NCI-H2171 (cell line): Measurements from ENCODE around the gene LRP8.
A peak's percentile ranks its signal among the peaks of the same experiment; 100 is the strongest.

Source experiments
- DNase-seq: peaks from one replicate; lab custom pipeline; 2025; lab: John Stamatoyannopoulos, UW

LRP8 gene

GRCh38 chr1:53321776-53322602, 5.9 kb downstream of the LRP8 start:
- DNase-seq = no peak

DNA sequence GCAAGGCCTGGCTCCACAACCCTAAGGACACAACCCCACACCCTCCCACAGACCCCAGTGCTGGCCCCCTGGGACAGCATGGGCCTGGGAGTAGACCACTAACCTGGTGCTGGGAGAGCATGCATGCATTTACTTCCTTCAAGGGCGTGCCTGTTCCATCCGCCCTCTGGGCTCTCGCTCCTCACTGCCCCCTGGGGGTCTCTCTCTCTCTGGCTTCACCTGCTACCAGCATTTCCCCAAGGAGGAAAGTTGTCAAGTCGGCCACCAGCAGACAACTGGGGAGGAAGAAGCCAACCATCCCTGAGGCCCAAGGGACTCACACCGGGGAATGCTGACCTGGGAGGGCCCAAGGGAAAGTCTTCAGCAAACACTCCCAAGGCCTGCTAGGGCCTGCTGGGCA, 6.5 kb downstream of the LRP8 start:
- DNase-seq = no peak

DNA sequence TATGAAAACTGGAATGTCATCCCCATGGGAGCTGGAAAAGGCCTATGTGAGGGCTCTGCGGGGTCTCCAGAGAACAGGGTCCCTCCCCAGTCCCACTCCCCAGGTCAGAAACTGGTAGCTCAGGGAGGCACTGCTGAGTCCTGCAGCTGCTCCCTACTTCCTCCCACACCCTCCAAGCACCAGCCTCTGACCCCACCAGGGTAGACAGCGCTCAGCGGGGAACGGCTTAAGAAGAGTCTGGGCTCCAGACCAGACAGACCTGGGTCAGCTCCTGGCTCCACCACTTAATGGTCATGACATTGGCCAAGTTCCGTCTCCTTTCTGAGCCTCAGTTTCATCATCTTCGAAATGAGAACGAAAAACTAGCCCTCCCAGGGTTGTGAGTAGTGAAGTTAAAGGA, 7.2 kb downstream of the LRP8 start:
- DNase-seq = no peak

DNA sequence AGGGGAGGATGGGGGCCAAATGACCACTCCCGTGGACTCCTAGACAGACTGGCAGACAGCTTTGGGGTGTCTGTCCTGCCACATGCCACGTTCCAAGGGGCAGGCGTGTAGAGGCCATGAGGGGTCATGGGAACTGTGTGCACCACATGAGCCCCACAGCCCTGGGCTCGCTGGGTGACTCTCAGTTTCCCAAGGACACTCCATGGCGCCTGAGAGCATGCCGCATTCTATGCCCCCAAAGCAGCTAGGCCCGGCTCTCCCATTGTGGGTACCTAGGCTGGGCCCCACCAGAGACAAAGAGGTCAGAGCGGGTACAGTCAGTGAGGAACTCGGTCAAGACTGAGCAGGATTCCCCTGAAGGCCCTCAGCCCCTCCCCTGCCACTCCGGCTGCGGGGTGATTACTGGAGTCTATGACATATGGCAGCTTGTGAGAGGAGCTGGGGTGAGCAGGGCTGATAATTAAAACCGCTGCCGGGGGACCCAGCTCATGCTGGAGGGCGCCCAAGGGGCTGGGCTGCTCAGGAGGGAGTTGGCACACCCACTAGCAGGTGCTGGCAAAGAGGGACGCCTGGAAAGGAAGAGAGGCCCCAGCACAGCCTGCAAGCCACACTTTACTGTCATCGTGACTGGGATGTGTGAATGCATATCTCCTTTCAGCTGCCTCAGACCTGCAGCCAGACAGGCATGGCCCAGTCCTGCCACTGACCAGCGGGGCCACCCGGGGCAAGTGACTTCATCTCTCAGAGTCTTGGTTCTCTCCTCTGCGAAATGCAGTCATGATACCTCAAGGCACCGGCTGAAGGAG, 8.4 kb downstream of the LRP8 start:
- DNase-seq = peak; percentile 94

- DNase-seq = no peak
Observed at GRCh38 chr1:53317646-53318539, 10.0 kb downstream of the LRP8 start.

- DNase-seq = peak; percentile 53
Observed at GRCh38 chr1:53316766-53317581, 10.9 kb downstream of the LRP8 start.

GRCh38 chr1:53316424-53316765, 11.5 kb downstream of the LRP8 start:
- no peak for DNase-seq

GRCh38 chr1:53315456-53316423, 12.1 kb downstream of the LRP8 start:
- DNase-seq = no peak

DNA sequence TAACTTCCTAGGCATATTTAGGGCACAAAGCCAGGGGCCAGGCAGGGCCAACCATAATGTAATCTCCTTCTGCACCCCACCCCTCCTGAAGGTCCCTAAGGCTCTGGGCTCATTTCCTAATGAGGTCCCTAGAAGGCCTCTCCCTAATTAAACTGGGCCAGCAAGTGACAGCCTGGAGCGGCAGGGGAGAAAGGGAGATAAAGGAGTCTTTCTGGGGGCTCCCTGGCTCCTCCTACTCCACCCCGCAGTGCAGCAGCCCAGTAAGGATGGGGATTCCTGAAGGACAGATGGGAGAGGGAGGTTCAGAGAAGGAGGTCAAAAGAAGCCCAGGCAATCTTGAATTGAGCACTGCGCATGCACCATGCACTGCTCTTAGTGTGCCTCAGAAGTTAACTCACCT, 12.8 kb downstream of the LRP8 start:
- no peak for DNase-seq

DNA sequence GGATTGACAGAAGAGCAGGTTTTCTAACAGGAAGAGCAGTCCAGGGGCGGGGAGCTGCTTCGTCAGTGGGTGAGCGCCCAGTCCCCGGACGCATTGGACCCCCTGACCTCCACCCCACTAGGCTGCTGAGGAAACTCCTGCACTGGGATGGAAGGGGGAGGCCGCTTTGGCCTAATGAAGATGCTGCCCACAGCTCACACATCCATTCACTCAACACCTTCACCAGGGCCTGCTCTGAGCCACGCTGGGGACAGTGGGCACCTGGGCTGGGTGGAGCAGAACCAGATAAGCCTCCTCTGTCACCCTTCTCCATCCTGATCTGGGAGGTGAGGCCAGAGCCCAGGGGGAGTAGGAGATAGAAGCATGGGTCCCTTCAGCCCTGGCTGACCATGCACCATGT, 13.3 kb downstream of the LRP8 start:
- DNase-seq = no peak

DNA sequence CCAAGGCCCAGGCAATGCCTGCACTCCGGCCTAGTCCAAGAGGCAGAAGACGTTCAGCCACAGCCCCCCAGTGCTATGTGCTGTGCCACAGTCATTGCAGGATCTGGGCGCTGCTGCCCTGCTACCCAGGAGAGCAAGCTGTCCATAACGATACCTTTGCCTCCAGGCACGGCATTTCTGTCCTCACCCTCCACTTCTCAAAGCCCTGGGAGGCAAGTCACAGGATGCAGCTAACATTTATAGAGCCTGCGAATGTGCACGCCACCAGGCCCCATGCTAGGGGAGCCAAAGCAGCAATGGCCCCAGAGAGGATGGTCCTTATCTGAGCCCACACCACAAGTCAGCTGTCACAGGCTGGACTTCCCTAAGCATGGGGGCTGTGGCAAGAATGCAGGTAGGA, 13.8 kb downstream of the LRP8 start:
- DNase-seq = no peak

DNA sequence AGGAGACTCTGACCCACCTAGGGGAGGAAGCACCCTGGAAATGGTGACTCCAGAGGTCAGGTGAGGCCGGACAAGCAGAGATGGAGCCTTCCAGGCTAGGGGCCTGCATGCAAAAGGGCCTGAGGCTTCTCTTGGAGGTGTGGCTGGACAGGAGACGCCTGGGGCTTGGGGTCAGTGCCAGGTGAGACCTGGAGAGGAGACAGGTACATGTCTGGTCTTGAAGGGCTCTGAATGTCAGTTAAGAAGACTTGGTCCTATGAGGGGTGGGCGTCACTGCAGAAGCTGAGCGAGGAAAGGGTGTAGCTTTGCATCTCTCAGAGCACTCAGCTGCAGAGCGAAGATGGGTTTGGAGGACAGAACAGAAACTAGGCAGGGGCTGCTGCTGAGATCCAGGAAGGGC, 14.3 kb downstream of the LRP8 start:
- DNase-seq = no peak

DNA sequence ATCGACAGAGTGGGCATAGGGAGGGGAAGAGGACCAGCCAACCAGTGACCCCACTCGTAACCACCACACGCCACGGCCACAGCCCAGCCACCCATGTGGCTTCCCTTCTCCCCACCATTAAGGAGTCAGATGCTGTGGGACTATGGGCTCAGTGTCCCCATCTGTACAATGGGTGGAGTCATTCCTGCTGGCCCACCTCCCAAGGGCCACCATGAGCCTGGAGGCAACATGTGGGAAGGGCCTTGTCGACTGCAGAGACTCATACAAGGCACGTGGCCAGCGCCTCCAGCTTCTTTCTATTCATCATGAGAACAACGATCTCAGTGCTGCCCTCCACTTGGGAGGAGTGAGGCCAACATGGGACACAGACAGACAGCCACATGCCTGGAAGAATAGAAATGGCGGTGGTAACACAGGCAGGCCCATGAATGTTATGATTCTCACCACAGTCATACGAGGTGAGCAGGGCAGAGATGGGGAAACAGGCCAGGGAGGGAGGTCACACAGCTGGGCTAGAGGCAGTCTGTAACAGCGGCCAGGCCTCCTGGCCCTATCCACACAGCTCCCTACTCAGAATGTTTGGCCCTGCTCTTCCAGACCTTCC, 16.1 kb downstream of the LRP8 start:
- DNase-seq = peak; percentile 17

- peak; percentile 67 for DNase-seq
Observed at GRCh38 chr1:53310847-53311681, 16.8 kb downstream of the LRP8 start.

- DNase-seq = no peak
Observed at GRCh38 chr1:53309802-53310201, 18.1 kb downstream of the LRP8 start.

GRCh38 chr1:53308506-53308905, 19.4 kb downstream of the LRP8 start:
- no peak for DNase-seq

- no peak for DNase-seq
Observed at GRCh38 chr1:53307037-53307436, 20.8 kb downstream of the LRP8 start.

GRCh38 chr1:53306168-53306567, 21.7 kb downstream of the LRP8 start:
- DNase-seq = no peak

- DNase-seq = no peak
Observed at GRCh38 chr1:53305650-53306049, 22.2 kb downstream of the LRP8 start.
